HS-5 (cell line): Measurements from ENCODE around the gene PRKCD.

Experiments used
- DNase-seq: peaks from one replicate; pipeline ENCODE4 v3.0.0-alpha.2; 2012; ENCODE audit warnings: low read depth

Gene PRKCD

DNA sequence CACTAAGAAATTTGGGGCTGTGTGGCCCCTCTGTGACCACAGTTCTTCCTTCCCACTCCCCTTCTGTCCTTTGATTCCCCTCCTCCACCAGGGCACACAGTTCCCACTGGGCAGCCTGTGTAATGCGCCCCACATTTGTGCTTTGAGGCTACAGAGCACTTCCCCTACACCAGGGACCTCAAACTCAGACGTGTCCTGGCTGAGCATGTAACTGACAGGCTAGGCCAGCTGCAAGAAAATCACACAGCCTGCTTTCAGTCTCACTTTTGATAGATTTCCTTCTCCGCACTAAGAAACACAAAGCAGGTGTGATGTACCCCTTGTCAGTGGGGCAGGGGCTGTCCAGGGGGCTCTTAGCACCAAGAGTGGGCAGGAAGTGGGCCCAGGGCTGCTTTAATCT, 29.6 kb downstream of the PRKCD start:
- DNase-seq, result no peak

DNA sequence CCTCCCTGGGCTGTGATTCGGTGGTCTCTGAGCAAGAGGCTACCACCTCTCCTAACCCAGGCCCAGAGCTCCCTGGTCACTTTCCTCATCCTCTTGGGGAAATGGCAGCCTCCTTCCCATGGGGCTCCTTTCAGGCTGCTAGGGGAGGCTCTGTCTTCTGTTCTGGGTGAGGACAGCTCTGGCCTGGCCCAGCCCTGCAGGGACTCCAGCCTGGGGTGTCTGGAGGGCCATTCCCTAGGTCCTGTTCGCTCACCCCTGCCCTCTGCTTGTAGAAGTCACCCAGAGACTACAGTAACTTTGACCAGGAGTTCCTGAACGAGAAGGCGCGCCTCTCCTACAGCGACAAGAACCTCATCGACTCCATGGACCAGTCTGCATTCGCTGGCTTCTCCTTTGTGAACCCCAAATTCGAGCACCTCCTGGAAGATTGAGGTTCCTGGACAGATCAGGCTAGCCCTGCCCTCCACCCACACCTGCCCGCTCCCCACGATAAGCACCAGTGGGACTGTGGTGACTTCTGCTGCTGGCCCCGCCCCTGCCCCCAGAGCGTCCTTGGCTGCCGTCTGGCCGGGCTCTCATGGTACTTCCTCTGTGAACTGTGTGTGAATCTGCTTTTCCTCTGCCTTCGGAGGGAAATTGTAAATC, 30.9 kb downstream of the PRKCD start:
- no peak for DNase-seq

DNA sequence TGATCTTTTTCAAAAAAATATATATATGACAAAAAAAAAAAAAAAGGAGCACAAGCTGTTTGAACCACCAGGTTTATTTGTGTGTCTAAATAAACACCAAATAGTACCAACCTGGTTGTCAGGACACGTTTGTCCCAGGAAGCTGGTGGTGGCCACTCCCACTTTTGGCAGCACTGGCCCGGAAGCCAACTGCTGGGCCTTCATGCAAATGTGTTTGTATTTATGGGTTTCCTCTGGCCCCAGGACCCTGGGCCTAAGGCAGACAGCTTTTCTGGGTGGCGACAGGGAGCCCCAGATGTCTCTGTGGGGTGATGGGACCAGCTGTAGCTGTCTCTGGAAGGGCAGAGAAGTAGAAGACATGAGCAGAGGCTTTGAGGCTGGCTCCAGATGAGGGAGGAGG, 31.6 kb downstream of the PRKCD start:
- DNase-seq, result no peak

DNA sequence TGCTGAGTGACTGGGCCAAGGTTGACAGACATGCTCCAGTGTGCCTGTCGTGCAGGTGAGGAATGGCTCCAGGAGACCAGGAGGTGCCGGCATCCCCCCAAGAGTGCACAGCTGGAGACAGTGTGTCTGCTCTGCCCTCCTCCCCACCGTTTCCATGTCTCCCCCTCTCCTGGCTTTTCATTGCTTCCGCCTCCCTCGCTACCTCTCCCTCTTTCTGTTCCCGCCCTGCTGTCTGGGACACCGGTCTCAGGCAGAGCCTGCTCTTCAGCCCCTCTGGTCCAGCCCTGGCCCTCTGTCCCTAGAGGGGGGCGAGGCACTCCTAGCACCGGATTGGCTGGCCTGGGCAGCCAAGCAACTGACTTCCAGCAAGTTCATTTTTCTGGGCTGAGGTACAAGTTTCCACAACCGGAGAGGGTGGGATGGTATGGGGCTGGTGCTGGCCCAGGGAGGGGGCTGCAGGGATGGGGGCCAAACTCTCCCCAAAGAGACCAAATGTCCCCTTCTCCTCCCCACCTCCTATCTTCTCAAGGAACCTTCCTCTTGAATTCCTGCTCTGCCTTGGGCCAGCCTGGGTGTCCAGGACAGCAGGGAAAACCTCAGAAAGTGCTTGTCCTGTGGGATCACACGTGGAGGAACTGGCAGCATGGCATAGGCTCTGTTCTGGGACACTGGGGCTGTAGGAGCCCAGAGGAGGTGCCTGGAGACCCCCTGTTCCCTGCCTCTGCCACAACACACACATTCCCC, 32.6 kb downstream of the PRKCD start:
- DNase-seq, result no peak

DNA sequence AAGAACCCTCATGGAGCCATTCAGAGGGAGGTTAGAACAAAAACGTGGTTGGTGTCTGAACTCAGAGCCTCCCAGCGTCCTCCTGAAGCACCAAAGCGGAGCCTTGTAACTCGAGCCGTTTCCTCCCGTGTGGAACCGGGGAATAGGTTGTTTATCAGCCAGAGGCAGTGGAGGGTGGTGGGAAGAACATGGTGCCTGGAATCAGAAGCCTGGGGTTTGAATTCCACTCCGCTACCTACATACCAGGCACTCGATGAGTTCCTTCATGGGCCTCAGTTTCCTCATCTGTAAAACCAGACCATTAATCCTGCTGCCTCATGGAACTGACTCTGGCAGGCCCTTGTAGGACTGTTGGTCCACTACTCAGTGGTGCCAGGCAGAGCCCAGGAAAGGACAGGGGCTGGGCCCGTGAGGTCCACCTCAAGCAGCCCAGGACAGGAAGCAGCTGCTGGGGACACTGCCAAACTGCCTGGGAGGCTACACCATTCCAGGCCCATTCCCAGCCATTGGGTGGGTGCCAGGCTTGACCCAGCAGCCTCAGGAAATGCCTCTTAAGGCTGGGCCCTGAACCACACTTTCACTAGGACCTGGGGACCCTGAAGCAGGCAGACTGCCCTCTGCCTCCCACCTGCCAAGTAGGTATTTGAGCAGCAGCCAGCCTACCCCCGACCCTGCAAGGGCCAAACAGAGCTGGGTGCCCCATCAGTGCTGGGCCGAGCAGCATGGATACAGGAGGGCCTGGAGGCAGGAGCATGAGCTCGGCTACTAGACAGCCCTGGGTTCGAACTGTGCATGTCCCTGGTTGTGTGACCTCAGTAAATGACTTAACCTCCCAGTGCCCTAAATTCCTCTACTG, 33.4 kb downstream of the PRKCD start:
- DNase-seq, result no peak

DNA sequence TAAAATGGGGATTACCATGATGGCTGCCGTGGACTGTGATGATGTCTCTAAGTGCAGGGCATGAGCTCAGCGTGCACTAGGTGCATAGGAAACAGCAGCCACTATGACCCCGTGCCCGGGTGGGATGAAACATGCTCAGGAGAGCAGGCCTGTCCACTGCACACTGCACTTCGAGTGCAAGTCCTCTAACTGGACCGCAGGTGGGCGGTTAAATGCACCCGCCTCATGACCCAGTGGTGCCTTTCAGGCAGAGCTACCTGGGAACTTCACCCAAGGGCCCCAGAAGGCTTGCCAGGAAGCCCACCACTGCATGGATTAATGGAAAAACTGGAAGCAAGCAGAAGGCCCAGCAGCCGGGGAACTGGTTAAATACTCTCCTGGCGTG, 34.0 kb downstream of the PRKCD start:
- no peak for DNase-seq

DNA sequence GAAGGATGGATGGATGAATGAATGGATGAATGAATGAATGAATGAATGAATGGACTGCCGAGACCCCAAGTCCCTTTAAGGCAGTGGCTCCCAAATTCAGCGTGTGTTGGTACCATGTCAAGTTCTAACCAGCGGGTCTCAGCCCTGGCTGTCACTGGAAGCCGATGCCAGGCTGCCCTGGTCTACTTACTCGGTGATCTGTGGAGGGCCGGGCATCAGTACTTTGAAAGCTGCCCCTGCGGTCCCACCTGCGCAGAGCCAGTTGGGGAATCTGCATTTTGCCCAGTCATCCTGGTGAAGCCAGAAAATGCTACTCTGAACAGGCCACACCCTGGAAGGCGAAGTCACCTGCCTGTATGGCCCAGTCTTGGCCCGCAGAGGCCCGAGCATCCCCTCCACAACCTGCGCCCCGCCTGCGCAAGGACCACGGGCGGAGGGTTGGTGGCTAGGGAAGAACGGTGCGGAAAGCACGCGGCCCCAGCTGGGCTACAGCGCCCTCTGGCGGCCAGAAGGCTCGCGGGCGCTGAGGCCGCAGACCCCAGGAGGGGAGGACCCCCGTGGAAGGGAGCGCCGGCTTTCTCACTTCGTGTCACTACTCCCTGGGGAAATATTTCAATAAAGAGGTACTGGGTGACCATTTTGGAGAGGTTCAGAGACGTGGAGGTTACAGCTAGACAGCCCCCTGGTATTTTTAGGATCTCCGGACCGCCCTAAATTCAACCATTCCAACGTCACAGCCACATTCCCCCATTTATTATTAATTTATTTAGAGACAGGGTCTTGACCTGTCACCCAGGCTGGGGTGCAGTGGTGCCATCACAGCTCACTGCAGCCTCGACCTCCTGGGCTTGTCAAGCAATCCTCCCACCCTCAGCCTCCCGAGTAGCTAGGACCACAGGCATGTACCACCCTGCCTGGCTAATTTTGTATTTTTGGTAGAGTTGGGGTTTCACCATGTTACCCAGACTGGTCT, 34.9 kb downstream of the PRKCD start:
- DNase-seq, result no peak

DNA sequence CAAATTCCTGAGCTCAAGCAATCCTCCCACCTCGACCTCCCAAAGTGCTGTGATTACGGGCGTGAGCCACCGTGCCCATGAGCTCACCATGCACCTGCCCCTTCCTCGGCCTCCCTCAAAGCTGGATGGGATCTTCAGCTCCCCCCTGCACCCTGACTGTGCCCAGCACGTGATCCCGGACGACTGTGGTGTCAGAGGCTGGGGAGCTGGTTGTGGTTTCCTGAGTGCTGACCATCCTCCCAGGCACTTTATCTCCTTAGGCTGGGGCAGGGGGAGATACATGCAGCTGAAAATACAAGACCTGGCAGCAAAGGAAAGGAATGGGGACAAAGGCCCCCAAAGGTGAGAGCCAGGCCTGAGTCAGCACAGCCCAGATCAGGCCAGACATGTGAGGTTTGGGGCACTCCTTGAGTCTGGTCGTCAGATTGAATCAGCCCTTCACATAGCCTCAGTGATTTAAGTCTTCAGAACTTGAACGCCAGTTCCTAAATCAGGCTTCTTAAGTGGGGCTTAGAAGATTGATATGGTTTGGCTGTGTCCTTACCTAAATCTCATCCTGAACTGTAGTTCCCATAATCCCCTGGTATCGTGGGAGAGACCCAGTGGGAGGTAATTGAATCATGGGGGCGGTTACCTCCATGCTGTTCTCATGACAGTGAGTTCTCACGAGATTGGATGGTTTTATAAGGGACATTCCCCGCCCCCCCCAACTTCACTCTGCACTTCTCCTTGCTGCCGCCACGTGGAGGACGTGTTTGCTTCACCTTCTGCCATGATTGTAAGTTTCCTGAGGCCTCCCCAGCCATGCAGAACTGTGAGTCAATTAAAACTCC, 35.8 kb downstream of the PRKCD start:
- no peak for DNase-seq

DNA sequence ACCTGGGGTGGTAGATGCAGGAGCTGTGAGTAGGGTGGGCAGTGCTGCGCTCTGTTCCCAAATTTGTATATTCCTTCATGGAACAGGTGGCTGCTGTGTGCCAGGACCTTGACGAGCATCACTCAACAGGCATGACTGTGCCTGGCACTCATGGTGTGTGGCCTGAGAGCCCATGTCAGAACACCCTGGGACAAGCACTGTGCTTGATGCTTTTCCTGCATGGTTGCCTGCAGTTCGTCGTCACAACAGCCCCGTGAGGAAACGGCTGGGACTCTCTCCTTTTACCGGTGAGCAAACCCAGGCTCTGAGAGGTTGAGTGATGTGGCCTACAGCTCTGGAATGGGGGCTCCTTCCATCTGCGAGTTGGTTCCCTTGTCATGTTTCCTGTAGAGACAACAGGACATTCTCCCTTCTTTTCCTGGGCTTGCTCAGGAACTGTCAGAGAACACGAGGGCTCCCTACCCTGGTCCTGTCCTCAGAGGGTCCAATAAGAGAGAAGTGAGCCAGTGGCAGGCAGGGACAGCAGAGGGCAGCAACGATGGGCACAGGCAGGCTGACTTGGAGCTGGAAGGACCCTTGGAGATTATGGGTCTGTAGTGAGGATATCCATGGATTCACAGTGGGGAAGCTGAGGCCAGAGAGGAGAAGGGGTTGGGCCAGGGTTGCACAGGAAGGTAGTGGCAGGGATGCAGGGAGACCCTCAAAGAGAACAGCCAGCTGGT, 37.4 kb downstream of the PRKCD start:
- DNase-seq, result no peak

DNA sequence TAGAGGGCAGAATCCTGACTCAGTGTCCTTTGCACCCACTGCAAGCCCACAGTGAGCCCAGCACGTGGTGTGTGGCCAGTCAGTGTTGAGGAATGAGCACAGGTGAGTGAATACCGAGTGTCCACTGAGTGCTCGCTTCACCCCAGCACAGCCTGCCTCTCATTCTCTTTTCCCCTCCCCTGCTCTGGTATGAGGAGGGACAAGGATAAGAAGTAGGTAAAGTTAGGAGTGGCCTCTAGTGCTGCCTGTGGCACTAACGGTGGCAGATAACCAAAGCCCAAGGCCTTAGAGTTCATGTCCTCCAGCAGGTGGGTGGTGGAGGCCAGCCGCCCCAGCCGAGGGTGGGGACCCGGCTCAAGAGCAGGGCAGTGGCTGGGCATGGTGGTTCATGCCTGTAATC, 38.0 kb downstream of the PRKCD start:
- no peak for DNase-seq

DNA sequence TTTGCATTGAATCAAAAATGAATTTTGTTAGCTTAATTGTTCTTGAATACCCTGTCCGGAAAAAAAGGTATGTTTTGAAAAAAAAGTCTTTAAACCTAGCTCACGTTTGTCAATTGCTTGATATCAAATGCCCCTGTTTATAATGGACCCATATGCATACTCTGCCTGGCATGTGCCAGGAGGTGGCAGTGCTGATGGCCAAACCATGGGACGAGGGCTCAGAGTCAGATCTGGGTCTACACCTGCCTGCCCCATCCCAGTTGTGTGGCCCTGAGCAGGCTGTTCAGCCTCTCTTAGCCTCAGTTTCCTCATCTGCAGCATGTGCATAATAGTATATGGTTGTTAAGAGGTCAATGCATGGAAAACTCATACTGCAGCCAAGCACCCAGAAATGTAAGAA, 38.8 kb downstream of the PRKCD start:
- DNase-seq, result no peak

DNA sequence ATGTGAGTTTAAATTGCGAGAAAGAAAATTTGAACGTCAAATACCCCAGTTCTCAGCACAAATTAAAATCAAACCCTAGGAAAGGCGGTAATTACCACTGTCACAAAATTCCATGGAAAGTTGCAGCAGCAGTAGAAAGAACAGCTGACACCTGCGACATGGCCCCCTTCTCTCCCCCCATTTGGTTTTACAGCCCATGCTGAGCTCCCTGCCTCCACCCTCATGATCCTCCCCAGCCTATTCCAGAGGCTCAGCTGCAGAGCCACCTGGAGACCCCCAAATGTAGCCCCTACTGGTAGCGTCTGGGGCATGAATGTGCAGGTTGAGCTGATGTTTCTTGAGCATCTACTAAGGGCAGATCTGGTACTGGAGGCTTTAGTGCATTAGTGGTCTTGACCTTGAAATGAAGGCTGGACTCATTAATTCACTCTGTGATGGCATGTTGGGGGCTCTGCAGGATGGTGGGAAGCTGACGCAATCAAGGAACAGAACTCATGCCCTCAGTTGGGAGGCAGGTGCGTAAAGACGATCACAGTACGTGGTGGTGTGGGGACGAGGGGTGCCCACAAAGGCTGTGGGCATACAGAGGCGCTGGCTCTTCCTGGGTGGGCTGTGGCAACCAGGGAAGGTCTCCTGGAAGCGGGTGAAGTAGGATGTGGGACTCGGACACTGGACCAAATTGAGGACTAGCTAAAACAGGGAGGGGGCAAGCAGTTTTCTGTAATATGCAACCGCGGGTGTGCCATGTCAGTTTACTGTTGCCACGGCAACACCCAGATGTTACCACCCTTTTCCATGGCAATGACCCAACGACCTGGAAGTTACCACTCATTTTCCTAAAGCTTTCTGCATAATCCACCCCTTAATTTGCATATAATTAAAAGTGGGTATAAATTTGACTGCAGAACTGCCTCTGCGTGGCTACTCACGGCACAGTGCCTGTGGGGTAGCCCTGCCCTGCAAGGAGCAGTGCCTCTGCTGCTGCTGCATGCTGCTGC, 39.8 kb downstream of the PRKCD start:
- DNase-seq, result no peak

DNA sequence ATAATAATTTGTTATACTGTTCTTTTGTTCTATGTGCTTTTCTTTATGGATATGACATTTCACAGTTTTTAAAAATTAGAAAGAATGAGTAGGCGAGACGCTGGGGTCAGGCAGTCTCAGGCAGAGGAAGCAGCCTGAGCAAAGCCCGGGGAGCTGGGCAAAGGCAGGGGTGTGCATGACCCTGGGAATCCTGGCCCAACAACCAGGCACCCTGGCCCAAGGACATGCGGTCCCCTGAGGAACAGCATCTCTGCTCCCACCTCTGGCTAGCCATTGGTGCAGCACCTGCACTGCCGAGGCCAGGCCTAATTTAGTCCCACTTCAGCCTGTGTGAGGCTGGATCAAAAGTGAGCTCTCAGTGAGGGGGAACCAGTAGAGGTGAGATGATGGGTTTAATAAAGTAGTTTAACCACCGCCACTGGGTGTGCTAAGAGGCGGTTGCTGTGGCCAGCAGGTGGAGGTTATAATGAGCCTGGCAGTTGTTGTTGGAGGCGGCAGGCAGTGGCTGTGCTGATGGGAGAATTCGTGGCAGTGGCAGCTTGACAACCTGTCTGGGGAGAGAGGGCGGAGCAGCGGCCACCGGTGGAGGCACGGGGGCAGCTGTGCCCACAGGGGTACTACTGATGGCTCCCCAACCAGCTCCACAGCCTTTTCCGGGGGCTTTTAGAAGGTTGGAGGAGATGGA, 41.5 kb downstream of the PRKCD start:
- DNase-seq, result no peak

DNA sequence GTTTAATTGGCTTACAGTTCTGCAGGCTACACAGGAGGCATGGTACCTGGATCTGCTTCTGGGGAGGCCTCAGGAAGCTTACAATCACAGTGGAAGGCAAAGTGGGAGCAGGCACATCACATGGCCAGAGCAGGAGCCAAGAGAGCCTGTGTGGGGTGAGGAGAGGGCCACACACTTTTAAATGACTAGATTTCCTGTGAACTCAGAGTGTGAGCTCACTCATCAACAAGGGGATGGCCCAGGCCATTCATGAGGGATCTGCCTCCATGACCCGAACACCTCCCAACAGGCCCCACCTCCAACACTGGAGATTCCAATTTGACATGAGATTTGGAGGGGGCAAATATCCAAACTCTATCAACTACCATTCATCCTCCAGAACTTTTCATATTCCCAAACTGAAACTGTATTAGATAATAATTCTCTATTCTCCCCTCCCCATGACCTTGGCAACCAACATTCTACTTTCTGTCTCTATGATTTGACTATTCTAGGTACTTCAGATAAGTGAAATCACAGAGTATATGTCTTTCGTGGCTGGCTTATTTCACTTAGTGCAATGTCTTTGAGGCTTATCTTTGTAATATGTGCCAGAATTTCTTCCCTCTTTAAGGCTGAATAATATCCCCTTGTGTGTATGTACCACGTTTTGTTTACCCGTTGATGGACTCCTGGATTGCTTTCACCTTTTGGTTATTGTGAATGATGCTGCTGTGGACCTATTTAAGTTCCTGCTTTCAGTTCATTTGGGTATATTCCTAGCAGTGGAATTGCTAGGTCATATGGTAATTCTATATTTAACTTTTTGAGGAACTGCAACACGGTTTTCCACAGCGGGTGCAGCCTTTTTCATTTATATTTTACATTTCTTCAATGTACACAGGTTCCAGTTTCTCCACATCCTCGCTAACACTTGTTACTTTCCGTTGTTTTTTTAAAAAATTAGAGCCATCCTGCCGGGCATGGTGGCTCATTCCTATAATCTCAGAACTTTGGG, 51.0 kb downstream of the PRKCD start:
- DNase-seq, result no peak

DNA sequence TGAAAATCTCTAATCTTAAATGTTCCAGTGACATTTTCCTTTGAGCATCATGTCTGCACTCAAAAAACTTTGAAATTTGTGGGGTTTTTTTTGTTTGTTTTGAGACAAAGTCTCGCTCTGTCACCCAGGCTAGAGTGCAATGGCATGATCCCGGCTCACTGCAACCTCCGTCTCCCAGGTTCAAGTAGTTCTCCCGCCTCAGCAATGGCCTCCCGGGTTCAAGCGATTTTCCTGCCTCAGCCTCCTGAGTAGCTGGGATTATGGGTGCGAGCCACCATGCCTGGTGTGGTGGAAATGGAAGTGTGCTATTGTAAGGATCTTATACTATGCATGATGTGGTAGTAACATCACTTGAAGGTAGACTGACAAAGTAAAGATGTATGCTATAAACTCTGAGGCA, 52.3 kb downstream of the PRKCD start:
- DNase-seq, result no peak

DNA sequence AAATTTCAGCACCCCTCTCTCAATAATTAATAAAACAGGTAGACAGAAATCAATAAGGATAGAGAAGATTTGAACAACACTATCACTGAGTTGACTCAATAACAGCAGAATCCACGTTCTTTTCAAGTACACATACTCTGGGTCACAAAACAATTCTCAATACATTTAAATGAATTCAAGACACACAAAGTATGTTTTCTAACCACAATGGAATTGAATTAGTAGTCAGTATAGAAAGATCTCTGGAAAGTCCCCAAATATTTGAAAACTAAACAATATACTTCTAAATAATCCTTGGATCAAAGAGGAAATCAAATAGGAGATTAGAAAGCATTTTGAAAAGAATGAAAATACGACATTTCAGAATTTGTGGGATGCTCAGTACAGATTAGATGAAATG, 54.8 kb downstream of the PRKCD start:
- DNase-seq, result no peak

DNA sequence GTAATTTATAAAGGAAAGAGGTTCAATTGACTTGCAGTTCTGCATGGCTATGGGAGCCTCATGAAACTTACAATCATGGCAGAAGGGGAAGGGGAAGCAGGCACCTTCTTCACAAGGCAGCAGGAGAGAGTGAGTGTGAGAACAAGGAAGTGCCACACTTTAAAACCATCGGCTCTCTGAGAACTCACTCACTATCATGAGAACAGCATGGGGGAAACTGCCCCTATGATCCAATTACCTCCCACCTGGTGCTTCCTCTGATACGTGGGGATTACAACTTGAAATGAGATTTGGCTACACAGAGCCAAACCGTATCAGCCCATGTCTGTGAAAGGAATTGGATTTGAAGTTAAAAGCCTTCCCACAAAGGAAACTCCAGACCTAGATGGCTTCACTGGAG, 55.7 kb downstream of the PRKCD start:
- DNase-seq, result no peak
